Activated CD4-positive, alpha-beta T cell treated with anti-CD3 and anti-CD28 coated beads, Interleukin-2, amount 10 ng/mL, durations not matched to agents 24 days and 14 days (primary cell): Measurements from ENCODE around the gene WDR37. TPM values are rescaled to one million over a fixed set of nuclear protein-coding genes. Genes with fewer than 3 reads are reported as not detected.

Experiments
- DNase-seq: peaks from one replicate; pipeline ENCODE4 v3.0.0; 2022
- H3K27ac Mint-ChIP-seq: one replicate; pipeline ENCODE4 v1.8.0; 2022; ENCODE audit warnings: mild to moderate bottlenecking, mixed read lengths
- H3K27me3 Mint-ChIP-seq: one replicate; pipeline ENCODE4 v1.8.0; 2022; ENCODE audit warnings: mixed read lengths
- H3K36me3 Mint-ChIP-seq: one replicate; pipeline ENCODE4 v1.8.0; 2022; ENCODE audit warnings: low read depth, mild to moderate bottlenecking, mixed read lengths
- H3K4me1 Mint-ChIP-seq: one replicate; pipeline ENCODE4 v1.8.0; 2021; ENCODE audit warnings: mixed read lengths
- H3K4me3 Mint-ChIP-seq: one replicate; pipeline ENCODE4 v1.8.0; 2022; ENCODE audit warnings: mild to moderate bottlenecking, moderate library complexity, mixed read lengths
- H3K9me3 Mint-ChIP-seq: one replicate; pipeline ENCODE4 v1.8.0; 2021; ENCODE audit warnings: mixed read lengths
- intact Hi-C: fragments of 100-400 bp; cut with micrococcal nuclease; formaldehyde crosslinking; loops from one replicate; pipeline ENCODE4 v1.15.1; 2023
- total RNA-seq: library from RNA; stranded (reverse); gene quantifications from 2 replicates; pipeline ENCODE4 v1.2.3, GENCODE V29; 2022

The WDR37 gene
- total RNA-seq, 1 donor from 2014 or later, result 17.4 TPM

- H3K27ac Mint-ChIP-seq, result no peak overlapping the region
- no peak overlapping the region for H3K4me3 Mint-ChIP-seq
- H3K9me3 Mint-ChIP-seq, result no peaks in the 10 kb centered on the region
- no peaks in the 10 kb centered on the region for H3K36me3 Mint-ChIP-seq
- H3K27me3 Mint-ChIP-seq, result no peaks in the 10 kb centered on the region
- no peaks in the 10 kb centered on the region for H3K4me1 Mint-ChIP-seq
- intact Hi-C loops, result no loop called here
- no peak for DNase-seq
Measured at GRCh38 chr10:1162481-1163203, 106.5 kb downstream of the WDR37 start.

- DNase-seq, result no peak
- no peaks in the 10 kb centered on the region for H3K27me3 Mint-ChIP-seq
- no peak overlapping the region for H3K27ac Mint-ChIP-seq
- no peaks in the 10 kb centered on the region for H3K9me3 Mint-ChIP-seq
- H3K36me3 Mint-ChIP-seq, result no peaks in the 10 kb centered on the region
- no peak overlapping the region for H3K4me3 Mint-ChIP-seq
- intact Hi-C loops, result no loop called here
- no peaks in the 10 kb centered on the region for H3K4me1 Mint-ChIP-seq
Measured at GRCh38 chr10:1163204-1163660, 107.0 kb downstream of the WDR37 start.

GRCh38 chr10:1163831-1164230 is 107.6 kb downstream of the WDR37 start:
- DNase-seq, result no peak
- Mint-ChIP-seq H3K36me3 (no peaks in the 10 kb centered on the region), H3K9me3 (no peaks in the 10 kb centered on the region), H3K4me1 (no peaks in the 10 kb centered on the region), H3K27me3 (no peaks in the 10 kb centered on the region), H3K4me3 (no peak overlapping the region), H3K27ac (no peak overlapping the region)
- intact Hi-C loops, result no loop called here

- DNase-seq, result no peak
- Mint-ChIP-seq H3K27me3 (no peaks in the 10 kb centered on the region), H3K4me1 (no peaks in the 10 kb centered on the region), H3K9me3 (no peaks in the 10 kb centered on the region), H3K27ac (no peak overlapping the region), H3K36me3 (no peaks in the 10 kb centered on the region), H3K4me3 (no peak overlapping the region)
- intact Hi-C loops, result no loop called here
Measured at GRCh38 chr10:1166101-1166827, 110.1 kb downstream of the WDR37 start.

- H3K27me3 Mint-ChIP-seq, result no peaks in the 10 kb centered on the region
- intact Hi-C loops, result no loop called here
Measured at GRCh38 chr10:1166828-1167275, 110.7 kb downstream of the WDR37 start.

GRCh38 chr10:1168763-1169162 is 112.6 kb downstream of the WDR37 start:
- no peaks in the 10 kb centered on the region for H3K36me3 Mint-ChIP-seq
- H3K9me3 Mint-ChIP-seq, result no peaks in the 10 kb centered on the region
- H3K4me1 Mint-ChIP-seq, result no peaks in the 10 kb centered on the region
- H3K27ac Mint-ChIP-seq, result no peak overlapping the region
- no peak for DNase-seq
- intact Hi-C loops, result no loop called here
- H3K27me3 Mint-ChIP-seq, result no peaks in the 10 kb centered on the region
- H3K4me3 Mint-ChIP-seq, result no peak overlapping the region

More at GRCh38 chr10:1166828-1167275, 110.7 kb downstream of the WDR37 start:
- no peak overlapping the region for H3K4me3 Mint-ChIP-seq
- H3K36me3 Mint-ChIP-seq, result no peaks in the 10 kb centered on the region
- no peaks in the 10 kb centered on the region for H3K4me1 Mint-ChIP-seq
- no peaks in the 10 kb centered on the region for H3K9me3 Mint-ChIP-seq
- no peak for DNase-seq
- H3K27ac Mint-ChIP-seq, result no peak overlapping the region

GRCh38 chr10:1169186-1169885 is 113.2 kb downstream of the WDR37 start:
- no peaks in the 10 kb centered on the region for H3K36me3 Mint-ChIP-seq
- no peaks in the 10 kb centered on the region for H3K9me3 Mint-ChIP-seq
- no peaks in the 10 kb centered on the region for H3K27me3 Mint-ChIP-seq
- intact Hi-C loops, result no loop called here
- no peak overlapping the region for H3K27ac Mint-ChIP-seq
- DNase-seq, result no peak
- no peaks in the 10 kb centered on the region for H3K4me1 Mint-ChIP-seq
- no peak overlapping the region for H3K4me3 Mint-ChIP-seq

- no peak overlapping the region for H3K4me3 Mint-ChIP-seq
- no peak for DNase-seq
- H3K27me3 Mint-ChIP-seq, result no peaks in the 10 kb centered on the region
- intact Hi-C loops, result no loop called here
- no peaks in the 10 kb centered on the region for H3K4me1 Mint-ChIP-seq
- no peak overlapping the region for H3K27ac Mint-ChIP-seq
- no peaks in the 10 kb centered on the region for H3K36me3 Mint-ChIP-seq
- H3K9me3 Mint-ChIP-seq, result no peaks in the 10 kb centered on the region
Measured at GRCh38 chr10:1169981-1170866, 114.0 kb downstream of the WDR37 start.

- Mint-ChIP-seq H3K4me3 (no peak overlapping the region), H3K27ac (no peak overlapping the region), H3K36me3 (no peaks in the 10 kb centered on the region), H3K4me1 (no peaks in the 10 kb centered on the region), H3K27me3 (no peaks in the 10 kb centered on the region), H3K9me3 (no peaks in the 10 kb centered on the region)
- intact Hi-C loops, result no loop called here
- DNase-seq, result no peak
Measured at GRCh38 chr10:1170867-1171180, 114.6 kb downstream of the WDR37 start.

GRCh38 chr10:1171182-1171581 is 115.0 kb downstream of the WDR37 start:
- Mint-ChIP-seq H3K9me3 (no peaks in the 10 kb centered on the region), H3K27me3 (no peaks in the 10 kb centered on the region), H3K4me1 (no peaks in the 10 kb centered on the region), H3K36me3 (no peaks in the 10 kb centered on the region), H3K27ac (no peak overlapping the region), H3K4me3 (no peak overlapping the region)
- intact Hi-C loops, result no loop called here
- DNase-seq, result no peak

GRCh38 chr10:1171586-1171985 is 115.4 kb downstream of the WDR37 start:
- no peaks in the 10 kb centered on the region for H3K9me3 Mint-ChIP-seq
- H3K27ac Mint-ChIP-seq, result no peak overlapping the region
- no peak for DNase-seq
- H3K4me1 Mint-ChIP-seq, result no peaks in the 10 kb centered on the region
- no peak overlapping the region for H3K4me3 Mint-ChIP-seq
- no peaks in the 10 kb centered on the region for H3K27me3 Mint-ChIP-seq
- intact Hi-C loops, result no loop called here
- H3K36me3 Mint-ChIP-seq, result no peaks in the 10 kb centered on the region

- no peak for DNase-seq
- Mint-ChIP-seq H3K9me3 (no peaks in the 10 kb centered on the region), H3K4me1 (no peaks in the 10 kb centered on the region), H3K4me3 (no peak overlapping the region), H3K27me3 (no peaks in the 10 kb centered on the region), H3K27ac (no peak overlapping the region), H3K36me3 (no peaks in the 10 kb centered on the region)
- intact Hi-C loops, result no loop called here
Measured at GRCh38 chr10:1172256-1172984, 116.2 kb downstream of the WDR37 start.

GRCh38 chr10:1173091-1173490 is 116.9 kb downstream of the WDR37 start:
- H3K36me3 Mint-ChIP-seq, result no peaks in the 10 kb centered on the region
- H3K9me3 Mint-ChIP-seq, result no peaks in the 10 kb centered on the region
- no peak overlapping the region for H3K4me3 Mint-ChIP-seq
- intact Hi-C loops, result no loop called here
- no peak overlapping the region for H3K27ac Mint-ChIP-seq
- H3K27me3 Mint-ChIP-seq, result no peaks in the 10 kb centered on the region
- DNase-seq, result no peak
- no peaks in the 10 kb centered on the region for H3K4me1 Mint-ChIP-seq
